ENCODE results near the gene LETMD1. TPM values are rescaled to one million over a fixed set of nuclear protein-coding genes. Genes with fewer than 3 reads are reported as not detected.

LETMD1 gene
- total and polyA plus RNA-seq, 2 of the 8 experiments (the other 6 are each of a cell fraction or from before 2014, with no cell fraction given): 39.4 to 65.3 TPM

GRCh38 chr12:51020448-51021182, 27.5 kb upstream of the LETMD1 start (continued):
- TF ChIP-seq FOSL1 (IDR thresholded peaks at IDR 0.05; ENCODE audit: insufficient read depth, low read depth, low read length): no peak
- no peak for TF ChIP-seq MAFK (IDR thresholded peaks at IDR 0.05; ENCODE audit: low read depth, low read length)
- TF ChIP-seq GABPA (IDR thresholded peaks at IDR 0.05; ENCODE audit: borderline replicate concordance, insufficient read depth, low read length): no peak
- TF ChIP-seq JUN (IDR thresholded peaks at IDR 0.05; ENCODE audit: low read depth, low read length): no peak
